Measurements from ENCODE around the gene RBM38. TPM values are rescaled to one million over a fixed set of nuclear protein-coding genes. Genes with fewer than 3 reads are reported as not detected.
A peak's percentile ranks its signal among the peaks of the same experiment; 100 is the strongest.

RBM38 gene
- total and polyA plus RNA-seq, 9 of the 15 experiments (the other 6 are each of a cell fraction or from before 2014, with no cell fraction given): 0.28 to 82.4 (median 33.2) TPM

GRCh38 chr20:57432862-57433491, 41.8 kb downstream of the RBM38 start (continued):
- TF ChIP-seq NCOA2 (IDR thresholded peaks at IDR 0.05; ENCODE audit: partially characterized antibody in 2 of 2) (no peak), CXXC5 (CRISPR knock-in tag; IDR thresholded peaks at IDR 0.05) (peak; percentile 59), GMEB1 (CRISPR knock-in tag; IDR thresholded peaks at IDR 0.05) (no peak), LCOR (CRISPR knock-in tag; IDR thresholded peaks at IDR 0.05) (no peak), YBX1 (IDR thresholded peaks at IDR 0.05) (no peak), ZNF561 (CRISPR knock-in tag; conservative IDR thresholded peaks at IDR 0.05) (no peak), RFX7 (CRISPR knock-in tag; IDR thresholded peaks at IDR 0.05) (no peak), ZBTB43 (CRISPR knock-in tag; IDR thresholded peaks at IDR 0.05) (no peak), NFIX (CRISPR knock-in tag; IDR thresholded peaks at IDR 0.05; ENCODE audit: low read depth) (no peak), SOX6 (IDR thresholded peaks at IDR 0.05) (0 out of 2 replicates have a peak, but pooled peaks have one; percentile 39), SMAD4 (CRISPR knock-in tag; conservative IDR thresholded peaks at IDR 0.05) (peak; percentile 75), ZNF263 (CRISPR knock-in tag; IDR thresholded peaks at IDR 0.05; ENCODE audit: borderline replicate concordance) (peak; percentile 58; the same call in 1 of the 2 replicates), PTTG1 (tag; IDR thresholded peaks at IDR 0.05; ENCODE audit: low read depth) (no peak), SNRNP70 (optimal IDR thresholded peaks at IDR 0.05; ENCODE audit: low read depth, low read length) (no peak), MTA3 (IDR thresholded peaks at IDR 0.05; ENCODE audit: borderline replicate concordance) (no peak), SAFB (IDR thresholded peaks at IDR 0.05; ENCODE audit: borderline replicate concordance, low read depth, low read length) (no peak), ZNF184 (CRISPR knock-in tag; IDR thresholded peaks at IDR 0.05) (no peak), ZZZ3 (IDR thresholded peaks at IDR 0.05) (no peak), ZHX1 (conservative IDR thresholded peaks at IDR 0.05; ENCODE audit: low read length) (no peak), GATAD2B (IDR thresholded peaks at IDR 0.05; ENCODE audit: borderline replicate concordance) (peak; percentile 19; the same call in 1 of the 2 replicates), ZNF24 (IDR thresholded peaks at IDR 0.05) (peak; percentile 79), UBTF (IDR thresholded peaks at IDR 0.05; ENCODE audit: borderline replicate concordance in 1 of 2, low read depth in 2 of 2, low read length in 2 of 2) (0 out of 4 replicates have a peak, but pooled peaks of 1 of the 2 experiments have one; percentile 72)
